Calu3 (cell line): Measurements from ENCODE around the gene CMTR1. TPM values are rescaled to one million over a fixed set of nuclear protein-coding genes. Genes with fewer than 3 reads are reported as not detected.

Experiments used
- BruUV-seq: library from RNA; stranded (reverse); fragments of 400-500 nt; replicated peaks from 2 replicates; lab custom pipeline; 2021; lab: Mats Ljungman, UMichigan
- CTCF ChIA-PET: fragments of 300-600 bp; sonication (Branson Sonifier 250); formaldehyde crosslinking; loops from one replicate; lab custom pipeline; 2022; ENCODE audit warnings: antibody characterized with exemption; lab: Charles Lee
- DNase-seq: peaks from one replicate; pipeline ENCODE4 v3.0.0; 2022
- H3K27ac Mint-ChIP-seq: one replicate; pipeline ENCODE4 v1.8.0; 2022; ENCODE audit warnings: mixed read lengths; ENCODE audit not compliant: unreplicated experiment
- H3K27me3 Mint-ChIP-seq: one replicate; pipeline ENCODE4 v1.8.0; 2022; ENCODE audit warnings: mixed read lengths; ENCODE audit not compliant: unreplicated experiment
- H3K36me3 Mint-ChIP-seq: one replicate; pipeline ENCODE4 v1.8.0; 2022; ENCODE audit warnings: mild to moderate bottlenecking, moderate library complexity, mixed read lengths; ENCODE audit not compliant: insufficient read depth, unreplicated experiment
- H3K4me1 Mint-ChIP-seq: one replicate; pipeline ENCODE4 v1.8.0; 2022; ENCODE audit warnings: mild to moderate bottlenecking, low read depth, mixed read lengths; ENCODE audit not compliant: unreplicated experiment
- H3K4me3 Mint-ChIP-seq: one replicate; pipeline ENCODE4 v1.8.0; 2022; ENCODE audit warnings: mild to moderate bottlenecking, low read depth, moderate library complexity, mixed read lengths; ENCODE audit not compliant: unreplicated experiment
- H3K9me3 Mint-ChIP-seq: one replicate; pipeline ENCODE4 v1.8.0; 2022; ENCODE audit warnings: low read depth, mixed read lengths; ENCODE audit not compliant: unreplicated experiment
- intact Hi-C: fragments of 100-400 bp; cut with micrococcal nuclease; formaldehyde crosslinking; loops from one replicate; pipeline ENCODE4 v1.10.0; 2022; ENCODE audit not compliant: unreplicated experiment
- total RNA-seq: library from RNA; stranded (reverse); gene quantifications from 2 replicates; pipeline ENCODE4 v1.2.3, GENCODE V29; 2022
- TF ChIP-seq, protein P1 (sequence below): fragments of 200-600 bp; IDR thresholded peaks from one replicate; pipeline ENCODE4 v1.8.0; 2022; ENCODE audit warnings: antibody characterized with exemption; ENCODE audit not compliant: unreplicated experiment

Gene CMTR1
- total RNA-seq, 1 experiment from 2014 or later = 50.3 TPM

- TF ChIP-seq, protein P1, sequence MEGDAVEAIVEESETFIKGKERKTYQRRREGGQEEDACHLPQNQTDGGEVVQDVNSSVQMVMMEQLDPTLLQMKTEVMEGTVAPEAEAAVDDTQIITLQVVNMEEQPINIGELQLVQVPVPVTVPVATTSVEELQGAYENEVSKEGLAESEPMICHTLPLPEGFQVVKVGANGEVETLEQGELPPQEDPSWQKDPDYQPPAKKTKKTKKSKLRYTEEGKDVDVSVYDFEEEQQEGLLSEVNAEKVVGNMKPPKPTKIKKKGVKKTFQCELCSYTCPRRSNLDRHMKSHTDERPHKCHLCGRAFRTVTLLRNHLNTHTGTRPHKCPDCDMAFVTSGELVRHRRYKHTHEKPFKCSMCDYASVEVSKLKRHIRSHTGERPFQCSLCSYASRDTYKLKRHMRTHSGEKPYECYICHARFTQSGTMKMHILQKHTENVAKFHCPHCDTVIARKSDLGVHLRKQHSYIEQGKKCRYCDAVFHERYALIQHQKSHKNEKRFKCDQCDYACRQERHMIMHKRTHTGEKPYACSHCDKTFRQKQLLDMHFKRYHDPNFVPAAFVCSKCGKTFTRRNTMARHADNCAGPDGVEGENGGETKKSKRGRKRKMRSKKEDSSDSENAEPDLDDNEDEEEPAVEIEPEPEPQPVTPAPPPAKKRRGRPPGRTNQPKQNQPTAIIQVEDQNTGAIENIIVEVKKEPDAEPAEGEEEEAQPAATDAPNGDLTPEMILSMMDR = no peak
- no peak for DNase-seq
- Mint-ChIP-seq H3K4me1 (peaks cover 9% of the 10 kb centered on the region), H3K27me3 (peaks cover 55% of the 10 kb centered on the region), H3K4me3 (no peak overlapping the region), H3K9me3 (no peaks in the 10 kb centered on the region), H3K36me3 (peaks cover 18% of the 10 kb centered on the region), H3K27ac (no peak overlapping the region)
- no TSS peak for BruUV-seq
- intact Hi-C loops = no loop called here
- CTCF ChIA-PET = no interaction called here
Observed at GRCh38 chr6:37502703-37503291, 69.8 kb downstream of the CMTR1 start.

DNA sequence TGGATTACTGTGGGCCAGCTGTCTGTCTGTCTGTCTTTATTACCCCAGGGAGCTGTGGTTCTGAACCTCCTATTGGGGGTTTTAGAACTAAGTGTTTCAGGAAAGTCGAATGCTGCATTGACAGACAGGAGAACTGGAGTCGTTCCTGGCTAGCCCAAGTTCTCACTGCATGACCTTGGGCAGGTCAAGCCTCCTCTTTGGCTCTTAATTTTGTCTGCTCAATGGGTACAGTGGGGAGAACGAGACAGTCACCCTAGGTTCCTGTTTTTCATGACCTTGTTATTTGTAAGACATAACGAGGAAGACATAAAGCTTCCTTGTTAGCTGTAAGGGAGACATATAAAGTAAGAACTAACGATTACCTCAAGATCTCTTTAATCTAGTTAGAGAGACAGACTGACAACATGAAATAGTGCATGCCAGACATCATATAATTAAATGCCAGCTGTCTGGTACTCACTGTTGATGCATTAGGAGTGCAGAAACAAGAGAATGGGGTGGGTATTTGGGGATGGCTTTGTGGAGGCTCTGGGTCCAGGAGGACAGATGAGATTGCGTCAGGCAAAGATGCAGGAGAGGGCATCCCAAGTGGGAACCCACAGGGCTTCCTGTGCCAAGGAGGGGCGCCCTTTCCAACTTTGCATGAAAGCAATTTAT lies 70.4 kb downstream of the CMTR1 start:
- Mint-ChIP-seq H3K36me3 (peaks cover 18% of the 10 kb centered on the region), H3K27ac (no peak overlapping the region), H3K27me3 (peaks cover 62% of the 10 kb centered on the region), H3K4me1 (peaks cover 9% of the 10 kb centered on the region), H3K9me3 (no peaks in the 10 kb centered on the region), H3K4me3 (no peak overlapping the region)
- TF ChIP-seq, protein P1 = no peak
- CTCF ChIA-PET = no interaction called here
- BruUV-seq = no TSS peak
- intact Hi-C loops = no loop called here
- DNase-seq = no peak

GRCh38 chr6:37504024-37504423 lies 71.0 kb downstream of the CMTR1 start:
- CTCF ChIA-PET = no interaction called here
- peaks cover 4% of the 10 kb centered on the region for H3K4me1 Mint-ChIP-seq
- H3K27me3 Mint-ChIP-seq = peaks cover 67% of the 10 kb centered on the region
- H3K36me3 Mint-ChIP-seq = peaks cover 13% of the 10 kb centered on the region
- no peak overlapping the region for H3K4me3 Mint-ChIP-seq
- no peaks in the 10 kb centered on the region for H3K9me3 Mint-ChIP-seq
- DNase-seq = no peak
- H3K27ac Mint-ChIP-seq = no peak overlapping the region
- BruUV-seq = no TSS peak
- intact Hi-C loops = no loop called here
- TF ChIP-seq, protein P1 = no peak

DNA sequence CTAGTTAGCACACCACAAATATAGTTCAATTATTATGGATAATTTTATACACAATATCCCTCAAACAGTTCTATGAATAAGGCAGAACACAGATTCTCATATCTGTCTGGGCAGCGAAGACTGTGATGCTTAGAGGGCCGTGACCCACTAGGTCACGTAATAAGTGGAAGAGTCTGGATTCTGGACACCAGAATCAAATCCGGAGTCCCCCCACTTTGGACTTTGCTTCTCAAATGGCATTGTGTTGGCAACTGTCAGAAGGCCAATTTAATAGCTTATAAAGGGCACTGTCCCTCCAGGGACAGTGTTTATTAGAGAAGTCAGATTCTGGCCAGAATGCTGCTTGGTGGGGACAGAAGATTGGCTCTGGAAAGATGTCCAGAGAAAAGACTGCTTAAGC lies 73.5 kb downstream of the CMTR1 start:
- Mint-ChIP-seq H3K27me3 (peaks cover 92% of the 10 kb centered on the region), H3K4me1 (no peaks in the 10 kb centered on the region), H3K9me3 (no peaks in the 10 kb centered on the region), H3K27ac (no peak overlapping the region), H3K36me3 (no peaks in the 10 kb centered on the region), H3K4me3 (no peak overlapping the region)
- TF ChIP-seq, protein P1 = no peak
- intact Hi-C loops = no loop called here
- DNase-seq = no peak
- no TSS peak for BruUV-seq
- CTCF ChIA-PET = interaction anchor here (0.8 to 1.6 kb wide), 2 partner anchors 18 to 285 kb away, joined by 3 read pairs; no protein-coding TSS in a partner anchor
